Mucosa of stomach (tissue), 1 donor: ENCODE measurements around the gene GLTP.

Experiments used
- H3K27me3 ChIP-seq: one replicate; pipeline ENCODE4 v1.7.0; 2013; ENCODE audit warnings: mild to moderate bottlenecking, low read length; ENCODE audit not compliant: control insufficient read depth, insufficient read depth
- H3K36me3 ChIP-seq: one replicate; pipeline ENCODE4 v1.7.0; 2013; ENCODE audit warnings: low read length; ENCODE audit not compliant: control insufficient read depth, insufficient read depth
- H3K4me1 ChIP-seq: one replicate; pipeline ENCODE4 v1.7.0; 2013; ENCODE audit warnings: mild to moderate bottlenecking, low read length; ENCODE audit not compliant: control insufficient read depth, insufficient read depth
- H3K4me3 ChIP-seq: one replicate; pipeline ENCODE4 v1.7.0; 2013; ENCODE audit warnings: low read length
- H3K9ac ChIP-seq: one replicate; pipeline ENCODE4 v1.7.0; 2013; ENCODE audit warnings: mild to moderate bottlenecking, low read length, moderate library complexity
- H3K9me3 ChIP-seq: one replicate; pipeline ENCODE4 v1.7.0; 2013; ENCODE audit warnings: mild to moderate bottlenecking, low read length, moderate library complexity; ENCODE audit not compliant: control insufficient read depth
- donor health status: Pancreatic carcinoma.

The GLTP gene

DNA sequence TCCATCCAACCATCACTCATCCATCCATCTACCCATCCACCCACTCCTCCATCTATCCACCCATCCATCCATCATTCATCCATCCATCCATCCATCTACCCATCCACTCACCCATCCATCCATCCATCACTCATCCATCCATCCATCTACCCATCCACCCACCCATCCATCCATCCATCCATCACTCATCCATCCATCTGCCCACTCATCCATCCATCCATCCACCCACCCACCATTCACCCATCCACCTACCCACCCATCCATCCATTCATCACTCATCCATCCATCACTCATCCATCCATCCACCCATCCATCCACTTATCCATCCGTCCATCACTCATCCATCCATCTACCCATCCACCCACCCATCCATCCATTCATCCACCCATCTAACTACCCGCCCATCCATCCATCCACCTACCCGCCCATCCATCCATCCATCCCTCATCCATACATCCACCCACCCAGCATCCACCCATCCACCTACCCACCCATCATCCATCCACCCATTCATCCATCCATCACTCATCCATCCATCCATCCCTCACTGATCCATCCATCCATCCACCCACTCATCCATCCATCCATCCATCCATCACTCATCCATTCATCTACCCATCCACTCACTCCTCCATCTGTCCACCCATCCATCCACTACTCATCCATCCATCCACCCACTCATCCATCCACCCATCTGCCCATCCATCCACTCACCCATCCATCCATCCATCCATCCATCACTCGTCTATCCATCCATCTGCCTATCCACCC, 71.3 kb downstream of the GLTP start:
- no peaks in the 10 kb centered on the region for H3K9me3 ChIP-seq
- H3K4me3 ChIP-seq = no peak overlapping the region
- H3K36me3 ChIP-seq = no peaks in the 10 kb centered on the region
- no peak overlapping the region for H3K9ac ChIP-seq
- H3K4me1 ChIP-seq = no peaks in the 10 kb centered on the region
- no peaks in the 10 kb centered on the region for H3K27me3 ChIP-seq

- no peaks in the 10 kb centered on the region for H3K27me3 ChIP-seq
- H3K4me3 ChIP-seq = no peak overlapping the region
- no peaks in the 10 kb centered on the region for H3K9me3 ChIP-seq
- no peaks in the 10 kb centered on the region for H3K36me3 ChIP-seq
- no peak overlapping the region for H3K9ac ChIP-seq
- H3K4me1 ChIP-seq = no peaks in the 10 kb centered on the region
Observed at GRCh38 chr12:109807954-109808643, 72.2 kb downstream of the GLTP start.

- Histone ChIP-seq H3K36me3 (no peaks in the 10 kb centered on the region), H3K4me3 (no peak overlapping the region), H3K27me3 (no peaks in the 10 kb centered on the region), H3K9ac (no peak overlapping the region), H3K4me1 (no peaks in the 10 kb centered on the region), H3K9me3 (no peaks in the 10 kb centered on the region)
Observed at GRCh38 chr12:109804820-109805761, 75.2 kb downstream of the GLTP start.

GRCh38 chr12:109803678-109804077, 76.7 kb downstream of the GLTP start:
- H3K4me3 ChIP-seq = no peak overlapping the region
- no peaks in the 10 kb centered on the region for H3K36me3 ChIP-seq
- H3K4me1 ChIP-seq = no peaks in the 10 kb centered on the region
- H3K9ac ChIP-seq = no peak overlapping the region
- no peaks in the 10 kb centered on the region for H3K9me3 ChIP-seq
- H3K27me3 ChIP-seq = no peaks in the 10 kb centered on the region

DNA sequence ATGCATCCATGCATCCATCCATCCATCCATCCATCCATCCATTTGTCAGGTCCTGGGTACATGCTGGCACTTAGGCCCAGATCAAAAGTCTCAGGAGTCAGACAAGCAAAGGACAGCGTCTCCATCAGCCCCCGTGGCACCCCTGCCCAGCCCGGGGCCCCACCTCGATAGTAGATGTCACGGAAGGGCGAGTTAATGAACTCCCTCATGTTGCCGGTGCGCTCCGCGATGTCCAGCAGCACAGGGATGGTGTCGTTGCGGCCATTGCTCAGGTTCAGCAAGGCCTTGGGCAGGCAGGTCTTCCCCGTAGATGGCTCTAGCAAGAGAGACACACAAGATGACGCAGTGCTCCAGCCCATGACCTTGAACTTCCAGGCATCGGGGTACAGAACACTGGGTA, 77.5 kb downstream of the GLTP start:
- H3K27me3 ChIP-seq = no peaks in the 10 kb centered on the region
- H3K4me1 ChIP-seq = no peaks in the 10 kb centered on the region
- no peak overlapping the region for H3K4me3 ChIP-seq
- H3K36me3 ChIP-seq = no peaks in the 10 kb centered on the region
- no peak overlapping the region for H3K9ac ChIP-seq
- no peaks in the 10 kb centered on the region for H3K9me3 ChIP-seq
